Vagina (tissue), 2 donors: ENCODE results near the gene PHF5A. TPM values are rescaled to one million over a fixed set of nuclear protein-coding genes. Genes with fewer than 3 reads are reported as not detected.

Experiments used
- DNase-seq, 2 donors: peaks; one replicate each; pipeline ENCODE4 v3.0.0-alpha.2; 2017; ENCODE audit errors: extremely low spot score in 2 of 2
- H3K27ac ChIP-seq: fragments of 200-600 bp; sonication (generic); one replicate; pipeline ENCODE4 v1.5.1; 2019
- H3K27me3 ChIP-seq: fragments of 200-600 bp; sonication (generic); one replicate; pipeline ENCODE4 v1.5.1; 2019
- H3K36me3 ChIP-seq, 2 donors: fragments of 200-600 bp; sonication (generic); one replicate each; pipeline ENCODE4 v1.5.1; 2017 to 2019
- H3K4me1 ChIP-seq: fragments of 200-600 bp; sonication (generic); one replicate; pipeline ENCODE4 v1.5.1; 2019
- H3K4me3 ChIP-seq, 2 donors: fragments of 200-600 bp; sonication (generic); 1 replicate in 1 of 2; 2 replicates in 1 of 2; pipeline ENCODE4 v1.5.1; 2016 to 2019
- H3K9me3 ChIP-seq: fragments of 200-600 bp; sonication (generic); one replicate; pipeline ENCODE4 v1.5.1; 2019
- CTCF ChIP-seq, 3 experiments: fragments of 450-650 bp in 2 of 3; fragments of 200-600 bp in 1 of 3; sonication (generic) in 1 of 3; IDR thresholded peaks; one replicate each; pipeline ENCODE4 v1.5.1; 2017 to 2019; ENCODE audit warnings: antibody characterized with exemption in 3 of 3, mild to moderate bottlenecking in 2 of 3, moderate library complexity in 2 of 3
- POLR2A ChIP-seq, 2 donors: fragments of 450-650 bp; IDR thresholded peaks; one replicate each; pipeline ENCODE4 v1.6.1; 2017; ENCODE audit warnings: antibody characterized with exemption in 2 of 2, mild to moderate bottlenecking in 2 of 2, moderate library complexity in 2 of 2
- POLR2AphosphoS5 ChIP-seq, 2 donors: sonication (generic); formaldehyde crosslinking; IDR thresholded peaks; one replicate each; pipeline ENCODE4 v1.9.0; 2017; ENCODE audit warnings: antibody characterized with exemption in 2 of 2, mild to moderate bottlenecking in 2 of 2, low read depth in 1 of 2; ENCODE audit not compliant: insufficient read depth in 1 of 2
- intact Hi-C: fragments of 100-400 bp; cut with DNase I; formaldehyde crosslinking; loops from one replicate; pipeline ENCODE4 v1.15.1; 2023
- total RNA-seq: library from RNA; depleted of rRNA; stranded (reverse); fragments of >200 nt; gene quantifications from one replicate; pipeline ENCODE4 v1.2.3, GENCODE V29; 2016

PHF5A gene
- total RNA-seq, 1 donor from 2014 or later: 35.4 TPM

DNA sequence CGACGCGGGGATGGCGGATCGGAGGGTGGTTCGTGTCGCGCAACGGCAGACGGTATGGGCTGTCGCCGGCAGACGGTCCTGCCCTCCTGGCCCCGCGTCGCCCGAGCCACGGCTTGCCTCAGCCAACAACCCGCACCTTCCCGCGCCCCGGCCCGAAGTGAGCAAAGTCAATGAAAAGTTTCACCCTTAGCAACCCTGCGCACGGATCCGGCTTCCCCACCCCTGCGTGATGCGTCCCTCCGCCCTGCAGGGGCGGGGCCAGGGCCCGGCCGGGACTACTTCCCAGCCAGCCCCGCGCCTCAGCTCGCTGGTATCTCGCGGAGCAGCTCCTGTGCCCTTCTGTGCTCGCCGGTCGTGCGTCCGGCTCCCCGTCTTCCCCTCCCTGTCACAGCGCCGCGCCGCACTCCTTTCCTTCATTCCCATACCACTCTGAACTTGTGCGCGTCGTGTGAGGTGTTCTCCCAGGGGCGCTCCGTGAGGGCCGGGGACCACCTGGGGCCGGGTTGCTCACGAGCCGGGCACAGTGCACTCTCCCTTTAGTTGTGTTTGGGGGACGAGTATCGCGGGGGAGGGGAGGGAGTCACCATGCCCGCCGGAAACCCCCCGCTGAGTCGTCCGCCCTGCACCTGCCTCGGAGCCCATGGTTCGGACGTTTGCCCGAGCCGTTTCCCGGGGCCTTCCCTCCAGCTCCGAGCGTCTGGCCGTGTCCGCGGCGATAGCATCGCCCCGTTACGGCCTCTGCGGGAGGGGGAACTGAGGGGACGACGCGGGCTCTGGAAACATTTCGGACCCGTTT lies 21.7 kb downstream of the PHF5A start, which contains the start of gene TOB2:
Gene TOB2 (minus strand): TSS at position 163 of the 796 bp plus-strand sequence. CDS start 9,456 bp downstream, outside the sequence.
- Histone ChIP-seq H3K36me3 (no peaks in the 10 kb centered on the region), H3K9me3 (no peaks in the 10 kb centered on the region), H3K4me1 (peaks cover 22% of the 10 kb centered on the region), H3K27ac (peak within 1 kb of the TSS; percentile 99), H3K4me3 (peak within 1 kb of the TSS; percentile 91 to 95), H3K27me3 (no peaks in the 10 kb centered on the region)
- TF ChIP-seq POLR2AphosphoS5 (IDR thresholded peaks at IDR 0.05; ENCODE audit: insufficient read depth in 1 of 2, low read depth in 1 of 2) (peak; percentile 98 to 100), POLR2A (IDR thresholded peaks at IDR 0.05) (peak; percentile 52 to 99), CTCF (IDR thresholded peaks at IDR 0.05) (no peak)
- intact Hi-C loops: no loop called here
- DNase-seq: peak in 1 of 2 donors; percentile 96

DNA sequence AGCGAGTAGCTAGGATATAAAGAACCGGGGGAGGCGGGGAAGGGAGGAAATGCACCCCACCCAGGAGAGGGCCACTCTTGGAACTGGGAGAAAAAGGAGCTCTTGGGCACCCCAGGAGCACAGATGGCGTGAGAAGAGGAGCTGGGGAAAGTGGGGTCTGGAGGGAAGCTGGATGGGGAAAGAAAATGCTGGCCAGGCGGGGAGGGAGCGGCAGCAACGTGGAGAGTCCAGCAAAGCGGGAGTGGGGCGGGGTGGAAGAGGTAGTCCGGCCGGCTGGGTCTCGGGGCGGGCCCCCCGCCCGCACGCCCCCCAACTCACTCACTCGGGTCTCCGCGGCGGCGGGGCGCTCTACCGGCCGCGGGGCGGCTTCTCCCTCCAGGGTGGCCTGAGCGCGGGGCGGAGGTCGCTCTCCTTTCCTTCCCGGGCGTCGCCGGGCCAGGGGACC lies 22.4 kb downstream of the PHF5A start:
- no peaks in the 10 kb centered on the region for H3K27me3 ChIP-seq

DNA sequence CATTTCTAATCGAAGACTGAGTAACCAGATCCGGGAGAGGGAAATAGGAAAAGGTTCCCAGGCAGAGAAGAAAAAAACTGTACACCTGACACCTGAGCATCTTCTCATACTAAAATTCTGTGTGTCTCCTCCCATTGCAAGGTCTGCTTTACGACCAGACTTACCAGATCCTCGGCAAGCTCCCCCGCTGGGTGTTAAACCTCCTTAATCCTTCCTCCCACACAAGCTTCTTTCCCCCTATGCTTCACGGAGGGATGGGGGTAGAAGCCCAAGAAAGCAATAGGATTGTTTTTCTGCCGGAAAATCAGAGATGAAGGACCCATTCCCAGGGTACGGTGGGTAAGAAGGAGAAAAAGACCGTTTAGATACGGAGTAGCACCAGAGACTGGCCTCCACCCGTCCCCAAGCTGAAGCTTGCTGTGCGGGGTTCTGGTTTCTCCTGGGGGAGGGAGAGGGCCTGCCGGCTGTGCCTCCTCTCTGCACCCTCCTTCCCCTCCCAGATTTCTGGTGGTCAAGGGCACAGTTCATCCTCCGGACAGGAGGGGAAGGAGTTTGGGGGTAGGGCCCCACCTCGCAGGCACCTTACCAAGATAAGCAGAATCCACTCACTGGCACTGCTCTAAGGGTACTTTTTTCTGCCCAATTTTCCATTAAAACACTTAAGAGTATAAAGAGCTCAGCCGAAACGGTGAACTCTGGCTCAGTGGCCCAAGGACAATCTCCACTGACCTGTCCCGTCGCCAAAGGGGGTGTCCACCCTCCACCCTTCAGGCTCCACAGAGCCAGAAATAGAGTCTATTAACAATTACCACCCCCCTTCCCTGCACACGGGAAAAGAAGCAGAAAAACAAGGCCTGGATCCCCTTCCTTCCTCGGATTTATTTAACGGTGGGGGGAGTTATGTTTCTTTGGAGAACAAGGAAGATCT lies 23.1 kb downstream of the PHF5A start:
- Histone ChIP-seq H3K9me3 (no peaks in the 10 kb centered on the region), H3K4me1 (peaks cover 33% of the 10 kb centered on the region), H3K27ac (peak overlapping the region; percentile 99), H3K36me3 (no peaks in the 10 kb centered on the region), H3K27me3 (no peaks in the 10 kb centered on the region), H3K4me3 (peak overlapping the region; percentile 91 to 95)
- TF ChIP-seq CTCF (IDR thresholded peaks at IDR 0.05): no peak
- intact Hi-C loops: no loop called here
- DNase-seq: no peak

More for the DNA sequence above, 22.4 kb downstream of the PHF5A start:
- Histone ChIP-seq H3K9me3 (no peaks in the 10 kb centered on the region), H3K4me3 (peak overlapping the region; percentile 91 to 95), H3K36me3 (no peaks in the 10 kb centered on the region), H3K27ac (peak overlapping the region; percentile 99), H3K4me1 (peaks cover 27% of the 10 kb centered on the region)
- intact Hi-C loops: no loop called here
- DNase-seq: no peak
- no peak for TF ChIP-seq POLR2A (IDR thresholded peaks at IDR 0.05)
- no peak for TF ChIP-seq CTCF (IDR thresholded peaks at IDR 0.05)
- TF ChIP-seq POLR2AphosphoS5 (IDR thresholded peaks at IDR 0.05; ENCODE audit: insufficient read depth in 1 of 2, low read depth in 1 of 2): no peak

DNA sequence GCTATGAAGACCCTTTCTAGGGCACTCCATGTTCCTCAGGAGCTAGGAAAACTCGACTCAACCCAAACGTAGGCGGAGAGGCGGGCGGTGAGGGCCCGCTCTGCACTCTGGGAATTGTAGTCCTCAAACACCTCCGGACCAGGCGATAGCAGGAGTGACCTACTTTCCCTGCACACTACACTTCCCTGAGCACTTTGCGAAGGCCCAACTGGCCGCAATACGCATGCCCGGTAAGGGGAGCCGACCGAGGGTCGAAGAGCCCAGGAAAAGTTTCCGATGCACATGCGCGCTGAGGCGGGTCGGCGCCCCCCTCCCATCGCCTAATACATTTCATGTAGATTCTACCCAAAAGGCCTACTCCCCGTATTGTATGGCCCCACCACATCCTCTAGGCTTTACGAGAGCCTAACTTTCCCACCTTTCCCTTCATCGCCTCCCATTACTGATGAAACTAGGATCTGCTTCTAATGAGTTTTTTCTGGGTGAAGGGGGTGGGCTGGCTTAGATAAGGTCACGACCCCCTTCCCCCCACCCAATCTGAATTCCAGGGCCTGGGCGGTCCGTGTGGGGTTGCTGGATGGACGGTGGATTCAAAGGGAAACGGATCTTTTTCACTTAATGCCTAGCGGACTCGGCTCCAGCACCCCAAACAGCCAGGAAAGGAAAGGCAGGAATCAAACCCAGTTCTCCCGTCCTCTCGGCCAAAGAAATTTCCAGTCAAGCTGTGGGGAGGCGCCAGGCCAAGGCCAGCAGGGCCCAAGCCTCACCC lies 23.9 kb downstream of the PHF5A start:
- peak overlapping the region; percentile 91 to 95 for H3K4me3 ChIP-seq
- no peaks in the 10 kb centered on the region for H3K9me3 ChIP-seq
- intact Hi-C loops: no loop called here
- TF ChIP-seq POLR2AphosphoS5 (IDR thresholded peaks at IDR 0.05; ENCODE audit: insufficient read depth in 1 of 2, low read depth in 1 of 2) (peak; percentile 93 to 95), CTCF (IDR thresholded peaks at IDR 0.05) (no peak), POLR2A (IDR thresholded peaks at IDR 0.05) (peak in 1 of 2 donors; percentile 29)
- no peaks in the 10 kb centered on the region for H3K36me3 ChIP-seq
- peak overlapping the region; percentile 99 for H3K27ac ChIP-seq
- peaks cover 36% of the 10 kb centered on the region for H3K4me1 ChIP-seq
- peak in 1 of 2 donors; percentile 99 for DNase-seq
- H3K27me3 ChIP-seq: no peaks in the 10 kb centered on the region
